Stimulated activated naive CD8-positive, alpha-beta T cell treated with anti-CD3 and anti-CD28 coated beads, Interleukin-15, Interleukin-2, amounts not matched to agents 100 ng/mL and 50 ng/mL, for 24 hours (primary cell): ENCODE measurements around the gene USP7.
A peak's percentile ranks its signal among the peaks of the same experiment; 100 is the strongest.

ENCODE experiments used
- H3K27ac Mint-ChIP-seq: one replicate; pipeline ENCODE4 v1.8.0; 2021; ENCODE audit warnings: mild to moderate bottlenecking, mixed read lengths
- H3K27me3 Mint-ChIP-seq: one replicate; pipeline ENCODE4 v1.8.0; 2021; ENCODE audit warnings: mixed read lengths
- H3K36me3 Mint-ChIP-seq: one replicate; pipeline ENCODE4 v1.8.0; 2021; ENCODE audit warnings: low read depth, mixed read lengths
- H3K4me1 Mint-ChIP-seq: one replicate; pipeline ENCODE4 v1.8.0; 2021; ENCODE audit warnings: low read depth, mixed read lengths
- H3K4me3 Mint-ChIP-seq: one replicate; pipeline ENCODE4 v1.8.0; 2021; ENCODE audit warnings: mild to moderate bottlenecking, mixed read lengths
- H3K9me3 Mint-ChIP-seq: one replicate; pipeline ENCODE4 v1.8.0; 2021; ENCODE audit warnings: mixed read lengths

The USP7 gene

DNA sequence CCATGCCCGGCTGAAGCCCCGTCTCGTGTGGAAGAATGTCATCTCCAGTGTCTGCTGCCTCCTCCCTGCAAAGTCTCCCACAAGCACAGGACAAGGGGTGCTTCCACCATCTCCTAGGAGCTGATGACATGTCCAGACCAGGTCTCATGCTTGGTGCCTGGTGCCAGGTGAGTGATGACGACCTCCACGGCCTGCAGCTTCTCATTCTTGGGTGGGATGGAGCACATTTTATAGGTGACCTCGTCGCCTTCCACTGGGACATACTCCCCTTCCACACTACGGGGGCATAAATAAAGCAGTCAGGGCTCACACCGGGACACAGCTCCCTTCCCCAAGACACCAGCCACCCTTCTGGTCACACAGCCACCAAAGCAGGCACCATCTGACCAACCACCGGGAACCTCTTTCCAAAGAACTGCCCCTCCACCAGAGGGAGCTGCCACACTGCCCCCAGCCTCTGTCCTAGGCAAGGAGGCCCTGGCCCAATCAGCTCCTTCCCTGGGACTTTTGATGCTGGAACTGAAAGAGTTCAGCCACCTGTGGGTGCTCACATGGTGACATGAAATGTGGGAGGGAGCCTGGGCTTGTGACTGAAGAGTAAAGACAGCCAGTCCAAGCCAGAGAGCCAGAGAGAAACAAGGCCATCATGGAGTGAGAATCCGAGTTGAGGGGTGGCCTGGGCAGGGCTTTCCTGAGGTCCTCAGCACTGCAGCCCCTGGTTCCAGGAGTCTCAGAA lies 108.5 kb downstream of the USP7 start:
- Mint-ChIP-seq H3K4me1 (peaks cover 15% of the 10 kb centered on the region), H3K9me3 (no peaks in the 10 kb centered on the region), H3K27me3 (no peaks in the 10 kb centered on the region), H3K27ac (peak overlapping the region; percentile 29), H3K4me3 (no peak overlapping the region), H3K36me3 (peaks cover 55% of the 10 kb centered on the region)

DNA sequence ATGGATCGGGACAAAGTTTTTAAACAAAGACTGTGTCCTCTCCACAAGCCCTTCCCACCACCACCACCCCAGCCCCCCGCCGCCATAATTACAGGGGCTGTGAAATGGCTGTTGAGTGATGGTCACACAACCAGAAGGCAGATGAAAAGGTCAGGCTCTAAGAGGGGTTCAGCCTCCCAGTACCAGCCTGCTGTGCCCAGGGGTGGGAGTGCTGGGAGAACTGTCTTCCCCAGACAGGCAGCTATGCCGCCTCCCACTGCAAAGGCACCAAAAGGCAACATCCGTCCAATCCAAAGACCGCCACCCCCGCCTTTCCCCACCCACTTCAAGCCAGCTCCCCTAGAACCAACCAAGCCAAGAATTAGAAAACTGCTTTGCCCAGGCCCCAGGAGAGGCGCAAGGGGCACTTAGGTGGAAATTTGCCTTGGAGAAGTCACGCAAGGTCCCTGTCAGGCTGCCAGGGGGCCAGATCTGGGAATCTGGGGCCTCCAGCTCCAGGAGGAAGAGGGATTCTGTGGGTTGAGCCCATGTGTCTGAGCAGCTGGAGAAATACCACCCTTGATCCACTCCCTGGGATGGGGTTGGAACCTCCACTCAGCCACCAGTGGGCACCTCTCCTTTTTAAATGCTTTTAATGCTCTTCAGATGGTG lies 109.3 kb downstream of the USP7 start:
- Mint-ChIP-seq H3K9me3 (no peaks in the 10 kb centered on the region), H3K4me3 (no peak overlapping the region), H3K4me1 (peaks cover 23% of the 10 kb centered on the region), H3K27me3 (no peaks in the 10 kb centered on the region), H3K36me3 (peaks cover 62% of the 10 kb centered on the region), H3K27ac (no peak overlapping the region)

DNA sequence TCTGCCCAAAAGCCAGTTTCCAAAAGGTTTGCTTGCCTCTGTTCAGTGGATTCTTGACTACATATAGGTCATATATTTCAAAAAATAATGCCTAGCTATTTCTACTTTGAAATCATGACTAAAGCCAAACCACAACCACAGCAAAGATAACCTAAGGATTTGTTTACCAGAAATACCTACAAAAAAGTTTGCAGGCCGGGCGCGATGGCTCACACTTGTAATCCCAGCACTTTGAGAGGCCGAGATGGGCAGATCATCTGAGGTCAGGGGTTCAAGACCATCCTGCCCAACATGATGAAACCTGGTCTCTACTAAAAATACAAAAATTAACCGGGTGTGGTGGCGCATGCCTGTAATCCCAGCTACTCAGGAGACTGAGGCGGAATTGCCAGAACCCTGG lies 110.1 kb downstream of the USP7 start:
- no peak overlapping the region for H3K27ac Mint-ChIP-seq

DNA sequence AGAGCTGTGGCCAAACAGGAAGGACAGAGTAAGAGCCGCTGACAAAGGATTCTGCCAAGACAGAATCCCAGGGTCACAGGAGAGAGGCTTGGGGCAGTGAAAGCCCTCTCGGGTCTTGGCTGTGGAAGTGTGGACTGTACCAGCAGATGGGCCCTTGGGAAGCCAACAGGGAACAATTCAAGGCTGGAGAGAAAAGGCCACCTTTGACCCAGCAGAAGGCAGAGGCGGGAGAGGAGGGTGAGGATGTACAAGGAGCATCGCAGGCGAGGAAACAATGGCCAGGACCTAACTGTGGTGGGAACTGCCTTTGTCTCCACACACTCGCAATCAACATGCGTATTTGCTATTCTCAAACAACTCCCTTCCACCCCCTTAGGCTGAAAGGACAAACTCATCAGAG lies 110.6 kb downstream of the USP7 start:
- H3K27ac Mint-ChIP-seq: no peak overlapping the region
- H3K36me3 Mint-ChIP-seq: peaks cover 64% of the 10 kb centered on the region
- H3K4me3 Mint-ChIP-seq: no peak overlapping the region
- no peaks in the 10 kb centered on the region for H3K27me3 Mint-ChIP-seq
- no peaks in the 10 kb centered on the region for H3K9me3 Mint-ChIP-seq
- H3K4me1 Mint-ChIP-seq: peaks cover 27% of the 10 kb centered on the region

More for the DNA sequence above, 110.1 kb downstream of the USP7 start:
- H3K9me3 Mint-ChIP-seq: no peaks in the 10 kb centered on the region
- H3K27me3 Mint-ChIP-seq: no peaks in the 10 kb centered on the region
- no peak overlapping the region for H3K4me3 Mint-ChIP-seq
- H3K36me3 Mint-ChIP-seq: peaks cover 65% of the 10 kb centered on the region
- peaks cover 27% of the 10 kb centered on the region for H3K4me1 Mint-ChIP-seq

DNA sequence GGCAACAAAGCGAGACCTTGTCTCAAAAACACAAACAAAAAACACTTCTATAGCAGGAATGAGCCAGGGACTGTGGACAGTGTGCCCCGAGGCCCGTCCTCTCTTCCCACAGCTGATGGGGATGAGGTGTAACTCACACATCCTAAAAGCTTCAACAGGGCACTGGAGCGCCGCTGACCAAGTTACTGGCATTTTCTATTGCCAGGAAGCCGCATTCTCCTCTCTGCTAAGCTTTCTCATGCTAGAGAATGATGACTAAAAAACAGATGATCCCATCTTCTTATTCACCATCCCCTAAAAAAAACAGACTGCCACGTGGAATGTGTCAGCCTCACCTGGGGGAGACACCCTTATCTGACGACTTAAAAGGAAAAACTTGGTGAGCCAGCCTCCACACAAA lies 111.2 kb downstream of the USP7 start:
- Mint-ChIP-seq H3K4me3 (no peak overlapping the region), H3K9me3 (no peaks in the 10 kb centered on the region), H3K36me3 (peaks cover 59% of the 10 kb centered on the region), H3K27ac (peak overlapping the region; percentile 29), H3K27me3 (no peaks in the 10 kb centered on the region), H3K4me1 (peaks cover 27% of the 10 kb centered on the region)

DNA sequence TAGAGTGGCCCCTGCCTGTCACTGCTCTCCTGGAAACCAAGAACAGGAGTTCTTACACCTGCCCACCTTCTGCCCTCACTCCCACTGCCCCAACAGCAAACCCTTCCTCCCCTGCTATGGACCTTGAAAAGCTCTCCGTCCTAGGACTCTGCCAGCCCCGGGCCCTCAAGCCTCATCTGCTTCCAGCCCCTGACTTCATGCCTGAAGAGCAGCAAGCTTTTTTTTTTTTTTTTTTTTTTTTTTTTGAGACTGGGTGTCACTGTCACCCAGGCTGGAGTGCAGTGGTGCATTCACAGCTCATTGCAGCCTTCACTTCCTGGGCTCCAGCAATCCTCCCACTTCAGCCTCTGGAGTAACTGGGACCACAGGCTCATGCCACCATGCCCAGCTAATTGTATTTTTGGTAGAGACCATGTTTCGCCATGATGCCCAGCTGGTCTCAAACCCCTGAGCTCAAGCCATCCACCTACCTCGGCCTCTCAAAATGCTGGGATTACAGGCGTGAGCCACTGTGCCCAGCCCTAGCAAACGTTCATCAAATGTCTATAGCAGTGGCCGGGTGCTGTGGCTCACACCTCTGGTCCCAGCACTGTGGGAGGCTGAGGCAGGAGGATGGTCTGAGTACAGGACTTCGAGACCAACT lies 111.8 kb downstream of the USP7 start:
- Mint-ChIP-seq H3K27me3 (no peaks in the 10 kb centered on the region), H3K4me1 (peaks cover 27% of the 10 kb centered on the region), H3K27ac (no peak overlapping the region), H3K36me3 (peaks cover 59% of the 10 kb centered on the region), H3K4me3 (no peak overlapping the region), H3K9me3 (no peaks in the 10 kb centered on the region)

DNA sequence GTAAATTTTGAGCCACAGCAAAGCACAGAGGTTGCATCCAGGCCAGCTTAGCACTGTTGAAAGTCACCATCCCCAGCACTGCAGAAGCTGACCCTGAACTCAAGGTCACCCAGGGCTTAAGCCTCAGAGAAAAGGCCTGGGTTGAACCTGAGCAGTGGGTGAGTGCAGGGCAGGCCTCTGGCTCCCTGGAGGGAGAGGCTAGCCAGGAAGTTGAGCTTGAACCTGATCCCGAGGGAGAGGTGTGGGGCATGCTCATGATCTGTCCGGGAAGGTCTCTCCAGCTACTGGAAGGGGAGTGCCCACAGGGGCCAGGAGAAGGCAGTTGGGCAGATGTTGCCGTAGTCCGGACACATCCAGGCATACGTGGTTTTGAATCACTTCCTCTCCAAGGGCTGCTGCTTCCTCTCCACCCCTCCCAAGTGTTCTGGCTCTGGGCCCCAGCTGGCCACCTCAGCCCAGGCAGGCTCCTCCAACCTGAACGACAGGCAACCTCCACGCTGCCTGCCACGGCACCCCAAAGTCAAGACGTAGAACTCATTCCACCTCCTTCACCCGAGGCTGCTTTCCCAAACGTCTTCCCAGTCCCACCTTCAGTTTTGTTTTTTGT lies 113.3 kb downstream of the USP7 start:
- Mint-ChIP-seq H3K27me3 (no peaks in the 10 kb centered on the region), H3K4me3 (no peak overlapping the region), H3K9me3 (no peaks in the 10 kb centered on the region), H3K4me1 (peaks cover 21% of the 10 kb centered on the region), H3K36me3 (peaks cover 52% of the 10 kb centered on the region), H3K27ac (peak overlapping the region; percentile 62)

DNA sequence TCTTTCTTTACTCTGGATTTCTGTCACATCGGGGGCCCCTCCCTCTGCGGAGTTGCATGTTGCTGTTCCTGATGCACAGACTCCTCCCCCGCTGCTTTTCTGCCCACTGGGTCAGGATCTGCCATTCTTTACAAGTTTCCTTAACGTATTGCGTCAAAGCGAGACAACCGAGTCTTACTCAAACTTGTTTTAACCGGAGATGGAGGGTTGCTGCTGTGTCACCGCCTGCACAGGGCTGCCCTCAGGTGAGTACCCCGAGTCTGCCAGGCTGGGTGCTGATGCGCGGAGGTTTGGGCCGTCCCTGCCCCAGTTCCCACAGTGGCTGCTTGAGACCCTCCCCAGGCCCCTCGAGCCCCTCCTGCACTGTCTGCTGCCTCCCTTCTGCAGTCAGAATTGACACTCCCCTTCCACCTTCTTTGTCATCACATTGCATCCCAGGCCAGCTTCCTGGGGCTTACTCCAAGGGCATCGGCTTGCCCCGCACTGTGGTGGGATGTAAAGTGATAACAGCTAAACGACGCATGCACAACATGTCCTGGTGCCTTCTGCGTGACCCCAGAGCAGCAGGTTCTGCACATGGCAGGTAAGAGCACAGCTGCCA lies 114.2 kb downstream of the USP7 start:
- H3K27me3 Mint-ChIP-seq: no peaks in the 10 kb centered on the region
- peaks cover 51% of the 10 kb centered on the region for H3K36me3 Mint-ChIP-seq
- no peak overlapping the region for H3K4me3 Mint-ChIP-seq
- H3K4me1 Mint-ChIP-seq: peaks cover 18% of the 10 kb centered on the region
- no peaks in the 10 kb centered on the region for H3K9me3 Mint-ChIP-seq
- peak overlapping the region; percentile 45 for H3K27ac Mint-ChIP-seq

DNA sequence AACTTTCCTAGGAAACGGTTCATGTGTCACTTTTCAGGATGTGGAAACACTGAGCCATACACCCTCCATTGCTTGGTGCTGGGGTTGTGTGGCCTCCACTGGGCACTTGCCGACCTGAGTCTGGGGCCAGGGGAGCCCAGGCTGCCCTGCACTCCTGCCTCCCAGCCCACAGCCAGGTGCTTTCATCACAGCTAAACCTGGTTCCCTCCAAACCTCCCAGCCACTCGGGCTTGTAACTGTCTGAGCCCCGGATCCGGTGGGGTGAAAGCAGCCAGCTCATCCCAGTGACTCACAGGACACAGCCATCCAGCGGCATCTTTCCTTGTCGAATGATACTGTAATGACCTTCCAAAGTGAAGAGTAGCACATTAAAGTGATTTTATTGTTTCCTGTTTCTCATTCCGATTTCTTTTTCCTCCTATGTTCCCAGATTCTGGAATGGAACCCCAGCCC lies 114.7 kb downstream of the USP7 start:
- H3K4me1 Mint-ChIP-seq: peaks cover 18% of the 10 kb centered on the region
- H3K27ac Mint-ChIP-seq: peak overlapping the region; percentile 45
- no peaks in the 10 kb centered on the region for H3K9me3 Mint-ChIP-seq
- no peaks in the 10 kb centered on the region for H3K27me3 Mint-ChIP-seq
- peaks cover 51% of the 10 kb centered on the region for H3K36me3 Mint-ChIP-seq
- H3K4me3 Mint-ChIP-seq: no peak overlapping the region

DNA sequence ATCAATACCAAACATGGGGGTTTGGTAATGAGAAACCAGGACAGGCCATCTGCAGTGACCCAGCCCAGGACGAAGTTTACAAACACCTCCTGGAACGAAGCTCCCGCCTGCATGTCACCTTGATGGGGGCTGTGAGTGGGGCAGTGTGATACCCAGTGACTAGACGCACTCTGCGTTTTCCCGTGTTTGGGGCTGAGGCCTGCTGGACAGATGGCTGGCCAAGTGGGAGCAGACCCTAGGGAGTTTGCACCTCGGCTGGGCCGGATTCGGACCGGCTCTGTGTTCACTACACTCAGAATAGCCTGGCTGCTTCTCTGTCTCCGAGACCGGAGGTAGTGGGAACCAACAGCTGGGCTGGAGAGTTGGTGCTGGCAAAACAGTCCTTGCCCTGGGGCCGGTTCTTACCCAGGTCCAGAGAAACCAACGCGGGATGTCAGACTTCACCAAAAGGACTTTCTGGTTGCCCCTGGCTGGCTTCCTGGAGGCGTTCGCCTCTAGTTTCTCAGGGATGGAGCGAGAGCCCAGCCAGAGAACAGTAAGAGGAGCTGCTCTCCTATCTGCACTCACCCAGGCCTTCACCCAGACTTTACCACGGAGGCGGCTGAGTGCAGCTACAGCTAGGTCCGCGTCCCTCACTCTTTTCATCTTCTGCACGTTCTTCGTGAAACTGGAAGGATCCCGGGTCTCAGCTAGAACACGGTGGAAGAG lies 115.3 kb downstream of the USP7 start:
- H3K4me3 Mint-ChIP-seq: no peak overlapping the region
- H3K27me3 Mint-ChIP-seq: no peaks in the 10 kb centered on the region
- H3K27ac Mint-ChIP-seq: no peak overlapping the region
- H3K9me3 Mint-ChIP-seq: no peaks in the 10 kb centered on the region
- peaks cover 18% of the 10 kb centered on the region for H3K4me1 Mint-ChIP-seq
- H3K36me3 Mint-ChIP-seq: peaks cover 50% of the 10 kb centered on the region

DNA sequence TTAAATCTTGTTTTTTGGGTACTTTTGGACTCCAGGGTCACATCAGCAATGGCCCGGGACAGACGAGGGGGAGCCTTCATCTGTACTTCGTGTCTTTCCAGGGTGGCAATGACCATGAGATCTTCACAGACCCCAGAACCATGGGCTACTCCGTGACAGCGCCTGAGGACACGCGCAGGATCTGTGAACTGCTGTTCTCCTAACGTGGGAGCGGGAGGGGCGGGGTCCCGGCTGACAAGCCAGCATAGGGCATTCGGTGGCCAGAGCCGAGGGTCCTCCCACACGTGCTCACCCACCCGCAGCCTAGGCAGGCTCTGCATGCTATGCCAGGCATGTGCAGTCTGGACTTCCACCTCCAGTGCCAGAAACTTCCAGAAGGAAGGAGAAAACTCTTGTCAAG lies 116.1 kb downstream of the USP7 start:
- peaks cover 18% of the 10 kb centered on the region for H3K4me1 Mint-ChIP-seq
- H3K27me3 Mint-ChIP-seq: no peaks in the 10 kb centered on the region
- no peak overlapping the region for H3K4me3 Mint-ChIP-seq
- no peaks in the 10 kb centered on the region for H3K9me3 Mint-ChIP-seq
- H3K36me3 Mint-ChIP-seq: peaks cover 47% of the 10 kb centered on the region
- H3K27ac Mint-ChIP-seq: no peak overlapping the region

DNA sequence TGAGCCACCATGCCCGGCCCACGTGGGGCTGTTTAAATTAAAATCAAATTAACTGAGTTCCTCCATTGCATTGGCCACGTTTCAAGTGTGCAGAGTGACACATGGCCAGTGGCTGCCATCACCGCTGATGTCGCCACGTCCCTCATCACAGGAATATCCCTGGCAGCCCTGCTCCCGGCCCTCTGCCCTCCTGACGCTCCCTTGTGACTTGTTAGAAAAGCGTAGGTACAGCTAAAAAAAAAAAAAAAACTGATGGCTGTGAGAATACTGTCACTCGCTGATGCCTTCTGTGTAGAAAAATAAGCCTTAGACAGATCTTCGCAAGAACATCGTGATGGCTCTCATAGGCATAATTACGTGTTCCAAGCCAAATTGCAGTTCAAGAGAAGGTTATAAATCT lies 116.6 kb downstream of the USP7 start:
- H3K27me3 Mint-ChIP-seq: no peaks in the 10 kb centered on the region
- H3K9me3 Mint-ChIP-seq: no peaks in the 10 kb centered on the region
- no peak overlapping the region for H3K27ac Mint-ChIP-seq
- peaks cover 18% of the 10 kb centered on the region for H3K4me1 Mint-ChIP-seq
- H3K36me3 Mint-ChIP-seq: peaks cover 50% of the 10 kb centered on the region
- H3K4me3 Mint-ChIP-seq: no peak overlapping the region

DNA sequence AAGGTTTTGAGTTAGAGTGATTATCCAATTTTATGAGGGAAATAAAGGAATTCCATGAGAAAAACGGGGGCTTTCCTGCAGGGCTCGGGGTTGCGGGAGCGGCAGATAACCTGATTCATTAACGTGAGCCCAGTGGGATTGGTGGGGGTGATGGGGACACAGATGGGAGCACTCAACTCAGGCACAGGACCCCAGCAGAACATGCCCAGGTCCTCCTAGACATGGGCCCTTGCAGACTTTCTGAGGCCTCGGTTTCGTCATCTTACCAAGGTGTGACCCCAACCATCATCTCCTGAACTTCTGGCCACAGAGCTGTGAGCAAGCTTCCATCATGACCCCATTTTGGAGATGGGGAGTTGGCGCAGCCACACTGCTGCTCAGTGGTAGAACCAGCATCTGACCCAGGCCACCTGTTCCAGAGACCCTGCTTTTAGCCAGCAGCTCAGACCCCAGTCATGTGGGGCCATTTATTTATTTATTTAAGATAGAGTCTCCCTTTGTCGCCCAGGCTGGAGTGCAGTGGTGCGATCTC lies 117.2 kb downstream of the USP7 start:
- Mint-ChIP-seq H3K27me3 (no peaks in the 10 kb centered on the region), H3K27ac (no peak overlapping the region), H3K36me3 (peaks cover 47% of the 10 kb centered on the region), H3K4me3 (no peak overlapping the region), H3K9me3 (no peaks in the 10 kb centered on the region), H3K4me1 (peaks cover 18% of the 10 kb centered on the region)

DNA sequence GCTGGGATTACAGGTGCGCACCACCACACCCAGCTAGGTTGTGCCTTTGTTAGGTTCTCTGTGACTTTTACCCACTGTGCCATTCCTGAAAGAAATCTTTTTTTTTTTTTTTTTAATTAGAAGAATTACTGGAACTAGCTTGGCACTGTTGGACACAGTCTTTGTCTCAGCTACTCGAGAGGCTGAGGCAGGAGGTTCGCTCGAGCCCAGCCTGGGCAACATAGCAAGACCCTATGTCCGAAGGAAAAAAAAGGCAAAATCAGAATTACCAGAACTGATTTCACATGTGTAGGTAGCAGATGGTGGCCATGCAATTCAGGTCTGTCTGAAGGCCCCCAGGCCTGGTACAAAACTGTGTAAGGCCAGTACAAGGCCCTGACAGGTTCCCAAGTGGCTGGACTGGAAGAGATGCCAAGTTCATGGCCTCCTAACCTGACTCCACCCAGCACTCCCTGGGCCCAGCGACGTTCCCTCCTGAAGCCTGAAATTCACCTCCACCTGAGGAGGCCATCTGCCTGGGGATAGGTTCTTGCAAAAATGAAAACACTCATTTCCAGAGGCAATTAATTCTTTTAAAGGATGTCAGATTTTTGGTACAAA lies 117.9 kb downstream of the USP7 start:
- Mint-ChIP-seq H3K9me3 (no peaks in the 10 kb centered on the region), H3K27me3 (no peaks in the 10 kb centered on the region), H3K36me3 (peaks cover 43% of the 10 kb centered on the region), H3K4me3 (no peak overlapping the region), H3K4me1 (peaks cover 17% of the 10 kb centered on the region), H3K27ac (no peak overlapping the region)
